Measurements from ENCODE around the gene GTF2A1. TPM values are rescaled to one million over a fixed set of nuclear protein-coding genes. Genes with fewer than 3 reads are reported as not detected.
"Not testable (repeated sequence)": the region's sequence is repeated elsewhere in the genome, so short reads cannot be mapped to it uniquely, and the experiment has no call there.

GTF2A1 gene
- total RNA-seq, 2 donors from 2014 or later: 21.2 to 54.9 TPM

DNA sequence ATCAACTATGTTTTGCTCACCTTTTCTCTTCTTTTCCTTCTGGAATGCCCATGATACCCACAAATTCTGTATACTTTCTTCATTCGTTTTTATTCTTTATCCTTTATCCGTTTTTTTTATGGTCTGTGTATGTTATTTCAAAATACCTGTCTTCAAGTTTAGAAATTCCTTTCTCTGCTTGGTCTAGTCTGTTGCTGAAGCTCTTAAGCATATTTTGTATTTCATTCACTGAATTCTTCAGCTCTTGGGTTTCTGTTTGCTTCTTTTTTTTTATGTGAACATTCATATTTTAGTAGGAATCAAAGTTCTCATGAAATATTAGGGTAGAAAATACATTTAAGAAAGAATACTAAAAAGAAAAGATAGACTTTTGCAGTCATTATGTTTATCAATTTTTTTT lies 22.7 kb upstream of the GTF2A1 start:
- no peak for DNase-seq (ENCODE audit: low spot score)
- Histone ChIP-seq H3K4me1 (replicated peaks) (no peaks in the 10 kb centered on the region), H3K9me3 (no peaks in the 10 kb centered on the region), H3K27me3 (replicated peaks; ENCODE audit: insufficient read depth) (no peaks in the 10 kb centered on the region), H3K27ac (no peak overlapping the region), H3K4me3 (no peak overlapping the region), H3K36me3 (no peaks in the 10 kb centered on the region)
- TF ChIP-seq, protein P1, sequence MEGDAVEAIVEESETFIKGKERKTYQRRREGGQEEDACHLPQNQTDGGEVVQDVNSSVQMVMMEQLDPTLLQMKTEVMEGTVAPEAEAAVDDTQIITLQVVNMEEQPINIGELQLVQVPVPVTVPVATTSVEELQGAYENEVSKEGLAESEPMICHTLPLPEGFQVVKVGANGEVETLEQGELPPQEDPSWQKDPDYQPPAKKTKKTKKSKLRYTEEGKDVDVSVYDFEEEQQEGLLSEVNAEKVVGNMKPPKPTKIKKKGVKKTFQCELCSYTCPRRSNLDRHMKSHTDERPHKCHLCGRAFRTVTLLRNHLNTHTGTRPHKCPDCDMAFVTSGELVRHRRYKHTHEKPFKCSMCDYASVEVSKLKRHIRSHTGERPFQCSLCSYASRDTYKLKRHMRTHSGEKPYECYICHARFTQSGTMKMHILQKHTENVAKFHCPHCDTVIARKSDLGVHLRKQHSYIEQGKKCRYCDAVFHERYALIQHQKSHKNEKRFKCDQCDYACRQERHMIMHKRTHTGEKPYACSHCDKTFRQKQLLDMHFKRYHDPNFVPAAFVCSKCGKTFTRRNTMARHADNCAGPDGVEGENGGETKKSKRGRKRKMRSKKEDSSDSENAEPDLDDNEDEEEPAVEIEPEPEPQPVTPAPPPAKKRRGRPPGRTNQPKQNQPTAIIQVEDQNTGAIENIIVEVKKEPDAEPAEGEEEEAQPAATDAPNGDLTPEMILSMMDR (IDR thresholded peaks at IDR 0.05): no peak
- TF ChIP-seq POLR2A (IDR thresholded peaks at IDR 0.05) (no peak), POLR2AphosphoS5 (IDR thresholded peaks at IDR 0.05) (no peak)
- 90% methylated on average over 2 of the region's 2 CpGs for WGBS
- intact Hi-C loops (cut with DNase I): no loop called here

DNA sequence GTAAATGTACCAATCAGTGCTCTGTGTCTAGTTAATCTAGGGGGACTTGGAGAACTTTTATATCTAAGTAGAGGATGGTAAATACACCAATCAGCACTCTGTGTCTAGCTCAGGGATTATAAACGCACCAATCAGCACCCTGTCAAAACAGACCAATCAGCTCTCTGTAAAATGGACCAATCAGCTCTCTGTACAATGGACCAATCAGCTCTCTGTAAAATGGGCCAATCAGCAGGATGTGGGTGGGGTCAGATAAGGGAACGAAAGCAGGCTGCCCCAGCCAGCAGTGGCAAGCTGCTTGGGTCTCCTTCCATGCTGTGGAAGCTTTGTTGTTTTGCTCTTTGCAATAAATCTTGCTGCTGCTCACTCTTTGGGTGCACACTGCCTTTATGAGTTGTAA lies 16.1 kb upstream of the GTF2A1 start:
- DNase-seq (ENCODE audit: low spot score); H3K27ac ChIP-seq; H3K4me1 ChIP-seq (replicated peaks); intact Hi-C loops (cut with DNase I); H3K9me3 ChIP-seq; H3K36me3 ChIP-seq; H3K4me3 ChIP-seq; H3K27me3 ChIP-seq (replicated peaks; ENCODE audit: insufficient read depth): not testable (repeated sequence)
- 70% methylated on average over 2 of the region's 2 CpGs for WGBS

DNA sequence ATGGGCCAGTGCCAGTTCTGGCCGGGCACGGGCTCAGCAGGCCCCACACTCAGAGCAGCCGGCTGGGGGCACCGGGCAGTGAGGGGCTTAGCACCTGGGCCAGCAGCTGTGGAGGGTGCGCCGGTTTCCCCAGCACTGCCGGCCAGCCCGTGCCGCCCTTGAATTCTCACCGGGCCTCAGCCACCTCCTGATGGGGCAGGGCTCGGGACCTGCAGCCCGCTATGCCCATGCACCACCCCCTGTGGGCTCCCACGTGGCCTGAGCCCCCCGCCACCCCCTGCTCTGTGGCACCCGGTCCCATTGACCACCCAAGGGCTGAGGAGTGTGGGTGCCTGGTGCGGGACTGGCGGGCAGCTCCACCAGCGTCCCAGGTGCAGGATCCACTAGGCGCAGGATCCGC lies 15.4 kb upstream of the GTF2A1 start:
- DNase-seq (ENCODE audit: low spot score): no peak
- no peaks in the 10 kb centered on the region for H3K4me1 ChIP-seq (replicated peaks)
- TF ChIP-seq POLR2A (IDR thresholded peaks at IDR 0.05): no peak
- TF ChIP-seq POLR2AphosphoS5 (IDR thresholded peaks at IDR 0.05): no peak
- TF ChIP-seq, protein P1 (IDR thresholded peaks at IDR 0.05): no peak
- H3K9me3 ChIP-seq: no peaks in the 10 kb centered on the region
- WGBS: 96% methylated on average over 8 of the region's 20 CpGs
- intact Hi-C loops (cut with DNase I): no loop called here
- no peak overlapping the region for H3K27ac ChIP-seq
- no peak overlapping the region for H3K4me3 ChIP-seq
- no peaks in the 10 kb centered on the region for H3K36me3 ChIP-seq
- no peaks in the 10 kb centered on the region for H3K27me3 ChIP-seq (replicated peaks; ENCODE audit: insufficient read depth)

- Histone ChIP-seq H3K27ac (no peak overlapping the region), H3K4me1 (replicated peaks) (no peaks in the 10 kb centered on the region), H3K9me3 (no peaks in the 10 kb centered on the region), H3K36me3 (no peaks in the 10 kb centered on the region), H3K4me3 (no peak overlapping the region), H3K27me3 (replicated peaks; ENCODE audit: insufficient read depth) (no peaks in the 10 kb centered on the region)
- DNase-seq (ENCODE audit: low spot score): no peak
- TF ChIP-seq POLR2AphosphoS5 (IDR thresholded peaks at IDR 0.05) (no peak), POLR2A (IDR thresholded peaks at IDR 0.05) (no peak)
- TF ChIP-seq, protein P1 (IDR thresholded peaks at IDR 0.05): no peak
- intact Hi-C loops (cut with DNase I): no loop called here
- WGBS: 69% methylated on average over 2 of the region's 2 CpGs
Measured at GRCh38 chr14:81235096-81235495, 14.3 kb upstream of the GTF2A1 start.

- Histone ChIP-seq H3K36me3 (no peaks in the 10 kb centered on the region), H3K9me3 (no peaks in the 10 kb centered on the region), H3K4me3 (no peak overlapping the region), H3K4me1 (replicated peaks) (no peaks in the 10 kb centered on the region), H3K27ac (no peak overlapping the region), H3K27me3 (replicated peaks; ENCODE audit: insufficient read depth) (no peaks in the 10 kb centered on the region)
- TF ChIP-seq, protein P1 (IDR thresholded peaks at IDR 0.05): no peak
- TF ChIP-seq POLR2AphosphoS5 (IDR thresholded peaks at IDR 0.05) (no peak), POLR2A (IDR thresholded peaks at IDR 0.05) (no peak)
- no peak for DNase-seq (ENCODE audit: low spot score)
- intact Hi-C loops (cut with DNase I): no loop called here
Measured at GRCh38 chr14:81234278-81234677, 13.5 kb upstream of the GTF2A1 start.

Measured in prostate gland (tissue), 2 donors.